Gastroesophageal sphincter (tissue), 2 donors: Measurements from ENCODE around the gene SH3BP2.

Experiments
- POLR2A ChIP-seq, 2 donors: fragments of 450-650 bp; IDR thresholded peaks; one replicate each; pipeline ENCODE4 v1.6.1; 2017; ENCODE audit warnings: antibody characterized with exemption in 2 of 2, mild to moderate bottlenecking in 2 of 2, moderate library complexity in 1 of 2
- POLR2AphosphoS5 ChIP-seq: sonication (generic); formaldehyde crosslinking; IDR thresholded peaks from one replicate; pipeline ENCODE4 v1.6.1; 2017; ENCODE audit warnings: antibody characterized with exemption

DNA sequence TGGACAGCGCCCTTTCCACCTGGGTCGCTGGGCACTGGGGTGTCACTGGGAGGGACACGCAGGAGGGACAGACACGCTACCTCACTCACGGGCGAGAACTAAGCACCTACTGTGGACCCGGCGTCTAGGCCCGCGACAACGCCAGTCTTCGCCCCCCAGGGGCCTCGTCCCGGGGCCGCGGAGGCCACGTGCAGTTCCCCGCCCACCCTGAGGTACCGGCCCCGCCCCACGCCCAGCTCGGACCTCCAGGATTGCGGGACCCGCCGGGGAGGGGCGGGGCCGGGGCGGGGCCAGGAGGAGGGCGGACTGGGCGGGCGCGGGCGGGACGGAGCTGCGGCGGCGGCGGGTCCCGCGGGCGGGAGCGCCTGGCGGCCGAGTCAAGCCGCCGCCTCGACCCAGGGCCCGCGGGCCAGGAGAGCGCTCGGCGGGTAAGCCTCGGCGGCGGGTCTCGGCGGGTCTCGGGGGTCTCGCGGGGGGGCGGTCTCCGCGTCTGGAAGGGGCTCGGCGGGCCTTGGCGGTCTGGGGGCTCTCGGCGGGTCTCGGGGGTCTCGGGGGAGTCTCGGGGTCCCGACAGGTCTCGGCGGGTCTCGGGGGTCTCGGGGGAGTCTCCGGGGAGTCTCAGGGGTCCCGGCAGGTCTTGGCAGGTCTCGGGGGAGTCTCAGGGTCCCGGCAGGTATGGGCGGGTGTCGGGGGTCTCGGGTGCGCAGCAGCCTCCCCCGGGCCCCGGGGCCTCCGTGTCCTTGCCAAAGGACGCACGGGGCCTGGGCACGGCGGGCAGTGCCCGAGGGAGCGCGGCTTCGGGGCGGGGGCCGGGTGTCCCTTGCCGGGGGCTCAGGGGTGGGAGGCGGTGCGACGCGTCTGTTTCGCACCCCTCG lies at the start of gene SH3BP2:
- TF ChIP-seq POLR2AphosphoS5 (no peak), POLR2A (IDR thresholded peaks at IDR 0.05) (peak in 1 of 2 donors; percentile 19)
